GM15510 (cell line): Measurements from ENCODE around the gene KCNA1.

Experiments
- POLR2A ChIP-seq: IDR thresholded peaks from 3 replicates; pipeline ENCODE4 v1.6.1; 2011; ENCODE audit warnings: borderline replicate concordance; ENCODE audit not compliant: insufficient read length; ENCODE audit errors: extremely low read depth

KCNA1 gene

GRCh38 chr12:4951083-4951482 lies 41.4 kb downstream of the KCNA1 start:
- no peak for TF ChIP-seq POLR2A

- no peak for TF ChIP-seq POLR2A
These were observed 41.9 kb downstream of the KCNA1 start for GRCh38 chr12:4951601-4952000.

GRCh38 chr12:4954621-4955354 lies 45.1 kb downstream of the KCNA1 start:
- TF ChIP-seq POLR2A = no peak

GRCh38 chr12:4956054-4956453 lies 46.3 kb downstream of the KCNA1 start:
- TF ChIP-seq POLR2A = no peak

GRCh38 chr12:4956968-4957367 lies 47.3 kb downstream of the KCNA1 start:
- TF ChIP-seq POLR2A = no peak

GRCh38 chr12:4957761-4958160 lies 48.1 kb downstream of the KCNA1 start:
- TF ChIP-seq POLR2A = no peak

- no peak for TF ChIP-seq POLR2A
These were observed 49.1 kb downstream of the KCNA1 start for GRCh38 chr12:4958697-4959375.

GRCh38 chr12:4959381-4959780 lies 49.7 kb downstream of the KCNA1 start:
- TF ChIP-seq POLR2A = no peak

GRCh38 chr12:4960030-4960429 lies 50.3 kb downstream of the KCNA1 start:
- TF ChIP-seq POLR2A = no peak

- TF ChIP-seq POLR2A = no peak
These were observed 50.8 kb downstream of the KCNA1 start for GRCh38 chr12:4960547-4960946.

GRCh38 chr12:4961311-4961710 lies 51.6 kb downstream of the KCNA1 start:
- no peak for TF ChIP-seq POLR2A

- TF ChIP-seq POLR2A = no peak
These were observed 53.1 kb downstream of the KCNA1 start for GRCh38 chr12:4962539-4963486.
